Tibial nerve (tissue), 4 donors: ENCODE results near the gene PIGR. TPM values are rescaled to one million over a fixed set of nuclear protein-coding genes. Genes with fewer than 3 reads are reported as not detected.

ENCODE experiments used
- DNase-seq, 2 donors: peaks; one replicate each; pipeline ENCODE4 v3.0.0-alpha.2; 2019; ENCODE audit warnings: low spot score in 2 of 2
- H3K27ac ChIP-seq, 4 donors: fragments of 200-600 bp; sonication (generic) in 3 of 4; one replicate each; pipeline ENCODE4 v1.5.1; 2017 to 2019; ENCODE audit warnings: mild to moderate bottlenecking in 1 of 4
- H3K27me3 ChIP-seq, 2 donors: fragments of 200-600 bp; sonication (generic) in 1 of 2; one replicate each; pipeline versions ENCODE4 v1.5.1 to v1.6.0; 2017 to 2019
- H3K36me3 ChIP-seq, 3 donors: fragments of 200-600 bp; sonication (generic); one replicate each; pipeline ENCODE4 v1.5.1; 2018 to 2019
- H3K4me1 ChIP-seq, 4 donors: fragments of 200-600 bp; sonication (generic) in 3 of 4; one replicate each; pipeline ENCODE4 v1.5.1; 2017 to 2019
- H3K4me3 ChIP-seq, 4 donors: fragments of 200-600 bp; sonication (generic) in 3 of 4; one replicate each; pipeline ENCODE4 v1.5.1; 2017 to 2019; ENCODE audit warnings: mild to moderate bottlenecking in 1 of 4, moderate library complexity in 1 of 4
- H3K9me3 ChIP-seq, 4 donors: fragments of 200-600 bp; sonication (generic) in 3 of 4; one replicate each; pipeline ENCODE4 v1.5.1; 2017 to 2019
- CTCF ChIP-seq, 5 experiments: fragments of 200-600 bp in 3 of 5; fragments of 450-650 bp in 2 of 5; sonication (generic) in 3 of 5; IDR thresholded peaks; one replicate each; pipeline ENCODE4 v1.5.1; 2016 to 2019; ENCODE audit warnings: antibody characterized with exemption in 5 of 5, mild to moderate bottlenecking in 3 of 5, moderate library complexity in 2 of 5
- EP300 ChIP-seq, 2 donors: sonication (generic); formaldehyde crosslinking; IDR thresholded peaks; one replicate each; pipeline ENCODE4 v1.6.1; 2017; ENCODE audit warnings: antibody characterized with exemption in 2 of 2, mild to moderate bottlenecking in 1 of 2
- POLR2A ChIP-seq, 2 donors: fragments of 450-650 bp; IDR thresholded peaks; one replicate each; pipeline ENCODE4 v1.6.1; 2017; ENCODE audit warnings: antibody characterized with exemption in 2 of 2, mild to moderate bottlenecking in 2 of 2, moderate library complexity in 2 of 2
- WGBS, 2 donors: methylation state at CpG; one replicate each; pipeline ENCODE4 v1.1.5; 2018; 5-methylcytosine and 5-hydroxymethylcytosine counted together
- total RNA-seq, 4 donors: library from RNA; depleted of rRNA; stranded (reverse); fragments of >200 nt; gene quantifications; one replicate each; pipeline ENCODE4 v1.1.0, GENCODE V29; 2016

Gene PIGR
- total RNA-seq, 4 donors from 2014 or later = 0.22 TPM; not detected in 3

- WGBS, 2 donors = 84 to 98% methylated on average over 3 of the region's 3 CpGs
These were observed 15.4 kb upstream of the PIGR start for GRCh38 chr1:206961668-206962067.

GRCh38 chr1:206960676-206961386 lies 14.6 kb upstream of the PIGR start:
- H3K9me3 ChIP-seq = no peaks in the 10 kb centered on the region
- TF ChIP-seq POLR2A (IDR thresholded peaks at IDR 0.05) (no peak), EP300 (IDR thresholded peaks at IDR 0.05) (no peak), CTCF (IDR thresholded peaks at IDR 0.05) (no peak)
- 89 to 95% methylated on average over 6 of the region's 6 CpGs for WGBS, 2 donors
- H3K4me1 ChIP-seq = no peaks in the 10 kb centered on the region
- H3K27ac ChIP-seq = no peak overlapping the region
- H3K27me3 ChIP-seq = no peaks in the 10 kb centered on the region
- H3K4me3 ChIP-seq = no peak overlapping the region
- no peak for DNase-seq
- H3K36me3 ChIP-seq = no peaks in the 10 kb centered on the region

More at GRCh38 chr1:206961668-206962067, 15.4 kb upstream of the PIGR start:
- no peak for TF ChIP-seq CTCF (IDR thresholded peaks at IDR 0.05)
- TF ChIP-seq POLR2A (IDR thresholded peaks at IDR 0.05) = no peak
- TF ChIP-seq EP300 (IDR thresholded peaks at IDR 0.05) = no peak
- no peaks in the 10 kb centered on the region for H3K9me3 ChIP-seq
- no peak overlapping the region for H3K4me3 ChIP-seq
- no peaks in the 10 kb centered on the region for H3K36me3 ChIP-seq
- no peak for DNase-seq
- H3K27me3 ChIP-seq = no peaks in the 10 kb centered on the region
- H3K27ac ChIP-seq = no peak overlapping the region
- H3K4me1 ChIP-seq = no peaks in the 10 kb centered on the region

- Histone ChIP-seq H3K4me1 (peaks cover 0 to 8% (median 3%) of the 10 kb centered on the region in 4 donors), H3K4me3 (no peak overlapping the region), H3K36me3 (no peaks in the 10 kb centered on the region), H3K27ac (no peak overlapping the region), H3K27me3 (no peaks in the 10 kb centered on the region), H3K9me3 (no peaks in the 10 kb centered on the region)
- DNase-seq = no peak
- 88 to 95% methylated on average over 2 of the region's 2 CpGs for WGBS, 2 donors
- no peak for TF ChIP-seq EP300 (IDR thresholded peaks at IDR 0.05)
- no peak for TF ChIP-seq POLR2A (IDR thresholded peaks at IDR 0.05)
- TF ChIP-seq CTCF (IDR thresholded peaks at IDR 0.05) = no peak
These were observed 11.9 kb upstream of the PIGR start for GRCh38 chr1:206958144-206958543.

- Histone ChIP-seq H3K9me3 (no peaks in the 10 kb centered on the region), H3K4me1 (peaks cover 0 to 8% (median 3%) of the 10 kb centered on the region in 4 donors), H3K27me3 (no peaks in the 10 kb centered on the region), H3K36me3 (no peaks in the 10 kb centered on the region), H3K27ac (no peak overlapping the region), H3K4me3 (no peak overlapping the region)
- no peak for DNase-seq
- WGBS, 2 donors = 41 to 46% methylated on average over 5 of the region's 5 CpGs
- TF ChIP-seq EP300 (IDR thresholded peaks at IDR 0.05) = no peak
- TF ChIP-seq CTCF (IDR thresholded peaks at IDR 0.05) = no peak
- TF ChIP-seq POLR2A (IDR thresholded peaks at IDR 0.05) = no peak
These were observed 11.4 kb upstream of the PIGR start for GRCh38 chr1:206957639-206958038.
